GM12873 (cell line): ENCODE data around the gene RALA.

Experiments
- CTCF ChIP-seq: IDR thresholded peaks from 2 replicates; pipeline ENCODE4 v1.5.1; 2012; ENCODE audit warnings: low read depth, mild to moderate bottlenecking, moderate library complexity, low read length, control low read depth; ENCODE audit not compliant: insufficient read depth; ENCODE audit errors: missing control alignments

RALA gene

GRCh38 chr7:39623047-39623731 lies at the start of gene RALA:
TSS of gene RALA (plus strand) at chr7:39623572. CDS start at chr7:39686668, 63,096 bp downstream.
- TF ChIP-seq CTCF = no peak

GRCh38 chr7:39574673-39575349 lies 48.6 kb upstream of the RALA start:
- no peak for TF ChIP-seq CTCF

- no peak for TF ChIP-seq CTCF
Observed at GRCh38 chr7:39577229-39577874, 46.0 kb upstream of the RALA start.

GRCh38 chr7:39580149-39580874 lies 43.1 kb upstream of the RALA start:
- TF ChIP-seq CTCF = peak; percentile 87

GRCh38 chr7:39582536-39582935 lies 40.8 kb upstream of the RALA start:
- TF ChIP-seq CTCF = no peak

- no peak for TF ChIP-seq CTCF
Observed at GRCh38 chr7:39583539-39583938, 39.8 kb upstream of the RALA start.

GRCh38 chr7:39587393-39587792 lies 36.0 kb upstream of the RALA start:
- no peak for TF ChIP-seq CTCF
